Activated T-cell treated with anti-CD3 and anti-CD28 coated beads, Interleukin-2, amount 50 U/mL, for 48 hours (primary cell): ENCODE measurements around the gene SALL1.

Experiments
- DNase-seq, 2 experiments: peaks; one replicate each; pipeline ENCODE4 v3.0.0-alpha.2; 2020

The SALL1 gene

DNA sequence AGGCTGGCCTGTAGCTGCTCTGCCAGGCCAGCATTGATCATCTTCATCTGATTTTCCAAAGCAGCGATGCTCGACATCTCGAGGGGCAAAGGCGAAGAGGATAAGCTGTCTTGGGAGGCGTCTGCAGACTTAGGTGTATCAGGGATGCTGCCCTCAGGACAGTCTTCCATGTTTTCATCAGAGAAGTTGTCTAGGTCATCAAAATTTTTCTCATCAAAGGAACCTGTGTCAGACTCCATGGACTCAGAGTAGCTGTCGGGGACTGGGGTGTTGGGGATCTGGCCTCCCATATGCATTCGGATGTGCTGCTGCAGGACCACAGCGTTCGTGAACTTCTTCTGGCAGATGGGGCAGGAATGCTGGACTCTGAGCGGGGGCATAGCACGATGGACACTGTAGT, 11.5 kb downstream of the SALL1 start:
- DNase-seq: no peak

DNA sequence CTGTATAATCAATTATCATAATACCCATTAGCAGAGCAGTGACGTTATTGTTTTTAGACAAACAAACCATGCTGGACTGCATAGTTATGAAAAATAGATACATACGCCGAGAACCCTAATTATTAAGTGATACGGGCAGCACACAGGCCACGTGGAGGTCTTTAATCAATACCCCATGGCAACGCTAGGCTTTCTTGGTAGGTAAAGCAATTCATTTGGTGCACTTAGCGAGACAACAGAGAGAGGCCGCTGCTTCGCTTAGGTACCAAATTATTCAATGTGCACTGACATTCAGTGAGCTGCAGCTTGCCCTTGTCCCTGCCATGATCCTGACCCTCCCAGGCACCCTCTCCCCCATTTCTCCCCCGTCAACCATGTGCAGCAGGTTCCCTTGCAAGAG, 12.9 kb downstream of the SALL1 start:
- DNase-seq: no peak

DNA sequence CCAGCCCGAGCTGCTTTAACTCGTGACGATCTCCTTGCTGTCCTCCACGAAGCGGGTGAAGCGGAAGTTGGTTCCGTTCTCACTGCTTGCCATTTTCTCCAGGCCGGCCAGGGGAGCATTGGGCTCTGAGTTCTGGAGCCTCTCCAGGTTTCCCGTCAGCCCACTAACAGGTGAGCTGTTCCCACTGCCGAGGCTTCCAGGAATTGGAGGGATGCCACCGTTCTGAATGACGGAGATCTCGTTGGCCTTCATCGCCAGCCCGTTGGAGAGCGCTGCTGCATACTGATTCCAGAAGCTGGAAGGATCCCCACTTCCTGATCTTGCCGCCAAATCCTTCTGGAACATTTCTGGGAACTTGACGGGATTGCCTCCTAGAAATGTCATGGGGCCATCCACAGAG, 14.0 kb downstream of the SALL1 start:
- DNase-seq: no peak

DNA sequence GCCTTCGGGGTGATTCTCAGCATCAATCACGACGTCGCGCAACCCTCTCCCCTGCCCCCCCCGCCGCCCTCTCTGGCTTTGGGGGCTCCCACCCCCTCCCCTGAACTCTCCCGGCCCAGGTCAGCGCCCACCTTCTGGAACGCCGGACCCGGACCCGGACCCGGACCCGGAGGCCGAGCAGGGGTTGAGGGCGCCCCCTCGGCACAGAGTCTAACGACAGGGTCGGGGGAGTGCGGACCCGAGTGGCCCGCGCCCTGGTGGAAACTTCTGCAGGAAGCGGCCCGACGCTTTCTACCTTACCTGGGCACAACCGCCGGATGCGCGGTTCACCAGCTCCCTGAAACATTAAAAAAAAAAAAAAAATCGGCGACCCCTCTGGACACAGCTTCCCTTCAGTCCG, 16.2 kb downstream of the SALL1 start:
- no peak for DNase-seq

DNA sequence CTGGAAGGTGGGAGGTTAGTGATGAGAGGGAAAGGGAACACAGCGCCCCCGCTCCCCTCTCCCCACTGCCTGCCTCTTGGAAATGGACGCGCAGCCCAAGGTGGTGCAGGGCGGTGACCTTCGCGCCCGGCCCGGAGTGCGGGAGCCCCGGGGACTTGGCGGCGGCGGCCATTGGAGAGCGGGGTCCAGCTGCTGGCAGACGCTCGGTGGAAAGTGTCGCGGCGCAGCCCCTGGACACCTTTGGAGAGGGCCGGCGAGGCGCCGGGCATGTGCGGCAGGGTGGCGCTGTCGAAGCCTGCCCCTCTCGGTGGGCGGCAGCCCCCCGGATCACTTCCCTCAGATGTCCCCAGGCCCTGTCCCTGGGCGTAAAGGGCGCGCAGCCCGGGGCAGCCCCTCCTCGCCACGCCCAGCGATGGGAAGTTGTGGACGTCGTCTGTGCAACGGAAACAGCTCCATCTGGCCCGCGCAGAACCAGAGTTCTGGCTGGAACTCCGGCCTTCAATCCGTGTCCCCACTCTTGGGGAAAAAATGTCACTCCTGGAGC, 16.7 kb downstream of the SALL1 start:
- no peak for DNase-seq

DNA sequence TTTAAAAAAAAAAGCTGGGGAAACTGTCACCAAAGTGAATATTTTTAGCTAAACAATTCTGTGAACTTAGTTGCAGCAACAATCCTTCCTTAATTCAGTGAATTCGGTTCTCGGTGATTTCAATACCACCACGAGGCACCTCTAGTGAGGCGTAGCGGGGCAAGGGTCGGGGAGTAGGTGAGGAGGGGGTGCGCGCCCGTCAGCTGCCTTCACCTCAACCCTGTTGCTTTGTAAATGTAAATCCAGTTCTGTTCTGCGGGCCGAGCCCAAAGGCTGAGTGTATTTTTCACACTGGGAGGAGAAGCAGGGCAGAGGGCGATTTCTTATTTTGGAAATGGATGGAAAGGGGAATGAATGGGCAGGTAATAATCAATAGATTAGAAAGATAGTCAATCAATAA, 17.4 kb downstream of the SALL1 start:
- DNase-seq: no peak

DNA sequence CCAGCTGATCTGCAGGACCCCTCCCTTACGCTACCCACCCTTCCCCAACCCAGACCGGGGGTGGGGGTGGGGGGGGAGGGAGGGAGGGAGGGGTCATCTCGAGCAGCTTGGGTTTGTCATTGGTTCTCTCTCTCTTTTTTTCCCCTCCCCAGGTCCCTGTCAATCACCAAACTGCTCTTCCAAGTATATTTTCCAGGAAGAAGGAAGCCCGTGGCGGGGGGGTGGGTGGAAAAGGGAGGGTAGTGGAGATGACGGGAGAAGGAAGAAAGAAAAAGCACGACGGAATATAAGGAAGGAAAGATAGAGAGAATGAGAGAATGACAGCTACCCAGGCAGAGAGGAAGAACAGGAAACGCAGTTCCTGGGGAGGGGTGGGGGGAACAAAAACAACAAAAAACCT, 17.9 kb downstream of the SALL1 start:
- no peak for DNase-seq

DNA sequence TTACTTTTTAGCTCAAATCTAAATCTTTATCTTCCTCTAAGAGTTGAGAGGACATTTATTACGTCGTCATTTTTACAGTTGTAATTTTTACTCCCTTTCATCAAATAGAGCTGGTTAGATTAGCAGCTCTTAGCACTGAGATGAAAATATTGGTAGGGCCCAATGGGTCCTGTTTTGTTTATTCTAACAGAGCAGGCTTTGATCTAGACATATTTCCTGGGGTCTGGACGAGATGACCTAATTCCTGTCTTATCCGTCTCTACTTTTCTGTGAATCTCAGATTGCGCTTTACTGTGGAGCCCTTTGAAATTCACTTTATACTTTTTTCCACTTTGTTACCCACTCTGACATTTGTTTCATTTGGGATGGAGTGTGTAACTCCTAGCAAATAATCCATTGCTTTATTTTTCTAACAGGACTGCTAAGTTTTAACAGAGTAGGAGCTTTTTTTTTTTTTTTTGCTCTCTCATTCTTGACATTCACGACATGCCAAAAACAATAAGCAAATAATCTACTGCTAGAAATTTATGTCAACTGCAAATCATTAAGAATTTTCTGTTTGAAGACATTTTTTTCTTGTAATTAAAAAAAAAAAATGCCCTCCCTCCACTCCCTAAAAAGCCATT, 18.5 kb downstream of the SALL1 start:
- DNase-seq: no peak

DNA sequence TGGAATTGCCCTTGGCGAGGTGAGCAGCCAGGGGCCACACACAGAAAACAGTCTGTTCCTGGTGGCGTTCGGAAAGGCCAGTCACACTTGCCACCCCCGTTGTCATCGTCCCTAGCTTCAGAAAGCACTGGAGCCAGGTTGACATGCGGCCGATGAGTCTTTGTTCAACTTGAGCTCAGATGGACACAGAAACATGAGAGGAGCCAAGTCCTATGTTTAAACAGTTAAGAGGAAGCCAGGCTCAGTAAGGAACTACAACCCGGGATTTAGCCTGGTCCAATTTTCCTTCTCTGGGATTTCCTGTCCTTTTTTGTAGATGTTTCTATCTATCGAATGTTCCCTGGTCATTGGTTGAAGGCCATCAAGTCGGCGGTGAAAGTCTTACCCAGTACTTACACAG, 19.5 kb downstream of the SALL1 start:
- DNase-seq: no peak

DNA sequence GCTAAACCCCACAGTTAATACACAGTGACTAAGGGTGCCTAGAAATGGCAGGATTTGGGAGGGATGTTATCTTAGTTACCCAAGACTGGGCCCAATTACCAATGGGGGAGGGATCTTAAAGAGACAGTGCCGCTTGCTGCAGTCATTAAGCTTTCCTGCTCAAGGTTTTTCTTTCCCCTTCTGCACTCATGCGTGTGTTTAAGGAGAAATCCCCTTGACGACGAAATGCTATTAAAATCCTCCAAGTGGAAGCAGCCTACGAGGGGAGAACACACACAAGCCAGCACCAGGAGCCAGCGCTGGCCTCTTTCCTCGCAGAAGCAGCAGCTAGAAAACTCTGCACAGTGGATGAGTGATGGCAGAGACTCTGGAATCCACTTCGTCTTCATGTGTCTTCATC, 22.0 kb downstream of the SALL1 start:
- DNase-seq: no peak

DNA sequence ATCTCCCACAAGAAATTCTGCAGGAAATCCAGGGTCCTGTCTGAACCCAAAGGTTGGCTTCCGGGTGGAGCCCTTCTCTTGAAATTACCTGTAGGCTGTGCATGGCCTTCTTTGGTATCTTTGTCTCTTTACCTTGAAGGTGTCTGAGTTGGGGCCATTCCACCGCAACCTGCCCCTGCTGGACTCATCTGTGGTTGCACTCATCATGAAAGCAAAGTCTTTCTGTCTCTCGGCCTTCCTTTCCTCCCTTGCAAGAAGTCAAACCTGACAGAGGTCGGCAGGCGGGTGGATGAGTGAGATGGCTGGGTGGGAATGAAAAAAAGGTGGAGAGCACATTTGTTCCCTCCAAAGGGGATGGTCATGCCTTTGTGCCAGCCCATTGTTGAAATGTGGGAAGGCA, 25.1 kb downstream of the SALL1 start:
- DNase-seq: no peak

DNA sequence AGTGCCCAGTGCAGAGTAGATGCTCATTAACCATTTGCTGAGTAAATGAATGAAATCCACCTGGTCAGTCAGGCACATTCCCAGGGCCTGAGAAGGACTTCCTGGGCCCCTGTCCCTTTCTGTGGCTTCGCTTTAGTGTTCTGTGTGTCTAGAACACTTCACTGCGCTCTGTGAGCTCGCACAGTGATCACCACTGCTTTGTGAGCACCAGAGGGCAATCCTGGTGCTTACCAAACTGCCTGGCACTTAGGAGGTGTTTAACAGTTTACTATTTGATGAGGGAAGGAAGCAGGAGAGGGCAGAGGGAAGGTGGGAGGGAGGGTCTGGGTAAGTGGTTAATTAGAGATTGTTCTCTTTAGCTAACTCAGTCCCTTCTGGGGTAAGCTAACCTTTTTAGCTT, 26.2 kb downstream of the SALL1 start:
- no peak for DNase-seq

DNA sequence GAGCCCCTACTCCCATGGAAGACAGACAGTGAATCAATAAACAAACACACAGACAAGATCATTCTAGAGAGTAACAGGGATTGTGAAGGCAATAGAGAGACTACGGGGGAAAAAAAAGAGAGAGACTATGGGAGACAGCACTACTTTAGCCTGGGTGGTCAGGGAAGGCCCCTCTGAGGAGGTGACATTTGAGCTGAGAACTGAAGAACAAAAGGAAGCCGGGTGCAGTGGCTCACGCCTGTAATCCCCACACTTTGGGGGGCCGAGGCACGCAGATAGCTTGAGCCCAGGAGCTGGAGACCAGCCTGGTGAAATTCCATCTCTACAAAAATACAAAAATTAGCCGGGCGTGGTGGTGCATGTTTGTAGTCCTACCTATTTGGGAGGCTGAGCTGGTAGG, 29.2 kb downstream of the SALL1 start:
- no peak for DNase-seq

DNA sequence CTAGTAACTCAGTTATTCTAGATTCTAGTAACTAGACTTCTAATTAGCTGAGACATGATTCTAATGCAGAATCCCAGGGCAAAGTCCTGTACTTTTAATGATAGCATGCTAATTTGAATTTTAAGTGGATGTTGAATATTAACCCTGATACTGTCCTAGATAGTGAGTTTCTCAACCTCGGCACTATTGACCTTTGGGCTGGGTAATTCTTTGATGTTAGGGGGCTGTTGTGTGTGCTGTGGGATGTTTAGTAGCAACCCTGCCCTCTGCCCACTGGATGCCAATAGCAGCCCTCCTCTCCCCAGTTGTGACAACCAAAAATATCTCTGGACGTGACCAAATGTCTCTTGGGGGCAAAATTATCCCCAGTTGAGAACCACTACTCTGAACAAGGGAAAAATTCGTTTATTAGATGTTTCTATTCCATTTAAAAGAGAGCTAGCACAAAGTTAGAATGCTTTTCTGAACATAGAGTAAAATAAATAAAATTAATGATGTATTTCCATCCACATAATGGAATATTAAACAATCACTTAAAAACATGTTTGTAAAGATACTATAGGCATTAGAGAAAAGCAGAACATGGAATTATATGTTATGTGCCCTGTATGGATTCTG, 30.2 kb downstream of the SALL1 start:
- DNase-seq: no peak

DNA sequence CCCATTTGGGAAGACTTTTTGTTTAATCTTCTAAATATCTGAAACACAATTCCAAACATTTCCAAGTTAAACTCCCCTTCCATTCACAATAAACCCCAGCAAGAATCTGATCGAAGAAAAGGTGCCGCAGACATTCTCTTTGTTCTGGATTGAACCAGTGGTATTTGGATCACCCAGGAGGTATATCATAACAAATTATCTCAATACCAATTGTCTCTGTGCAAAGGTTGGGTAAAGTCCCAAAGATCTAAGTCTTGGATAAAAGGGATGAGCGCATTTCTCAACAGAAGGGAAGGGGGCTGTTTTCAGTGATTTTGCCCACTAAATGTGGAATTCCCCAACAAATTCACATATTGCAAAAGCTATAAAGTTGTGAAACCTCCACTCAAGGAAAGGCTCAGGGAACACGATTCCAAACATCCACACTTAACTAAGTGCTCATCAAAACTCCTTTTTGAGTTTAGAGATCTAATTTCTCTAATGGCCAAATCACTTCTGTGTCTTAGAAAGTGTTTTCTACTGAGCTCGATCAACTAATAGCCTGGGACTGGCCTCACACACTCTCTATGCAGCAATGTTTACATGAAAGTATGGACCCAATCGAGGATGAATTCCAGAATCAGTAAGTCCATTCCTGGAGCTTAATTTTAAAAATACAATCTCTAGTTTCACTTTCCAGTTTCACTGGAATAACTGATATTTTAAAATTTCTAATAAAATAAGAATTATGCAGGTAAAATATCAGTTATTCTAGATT, 30.9 kb downstream of the SALL1 start:
- DNase-seq: no peak

DNA sequence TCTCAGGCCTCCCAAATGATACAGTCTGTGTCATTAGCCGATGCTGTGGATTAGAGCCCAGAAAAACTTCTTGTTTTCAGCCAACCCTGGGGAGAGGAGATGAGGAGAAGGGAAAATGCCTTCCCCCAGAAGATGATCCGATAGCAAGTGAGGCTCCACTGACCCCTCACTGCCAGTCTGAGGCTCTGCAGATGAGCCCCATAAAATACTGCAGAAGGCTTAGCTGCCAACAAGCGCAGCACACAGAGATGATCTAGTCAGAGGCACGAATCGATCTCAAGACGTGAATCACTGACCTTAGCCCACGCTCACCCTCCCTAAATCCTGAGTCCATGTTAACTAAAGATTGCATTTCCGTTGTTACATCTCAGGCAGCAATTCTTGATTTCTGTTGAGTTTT, 31.5 kb downstream of the SALL1 start:
- DNase-seq: no peak

DNA sequence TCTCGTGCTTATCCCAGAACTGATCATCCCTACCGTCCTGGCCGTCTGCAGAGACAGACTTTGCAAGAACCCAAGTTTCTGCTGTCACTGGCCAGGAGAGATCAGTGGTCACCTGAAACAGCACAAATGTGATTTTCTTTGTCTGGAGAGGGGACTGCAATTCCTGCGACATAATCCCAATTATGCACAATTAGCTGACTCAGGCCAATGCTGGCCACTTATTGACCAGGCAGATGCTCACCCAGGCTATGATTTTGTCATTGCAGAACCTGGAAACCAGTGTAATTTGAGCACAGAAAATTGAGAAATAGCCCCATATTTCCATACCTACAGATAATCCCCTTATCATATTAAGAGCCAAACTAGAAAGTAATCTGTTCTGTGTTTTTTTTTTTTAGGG, 34.7 kb downstream of the SALL1 start:
- DNase-seq: no peak

DNA sequence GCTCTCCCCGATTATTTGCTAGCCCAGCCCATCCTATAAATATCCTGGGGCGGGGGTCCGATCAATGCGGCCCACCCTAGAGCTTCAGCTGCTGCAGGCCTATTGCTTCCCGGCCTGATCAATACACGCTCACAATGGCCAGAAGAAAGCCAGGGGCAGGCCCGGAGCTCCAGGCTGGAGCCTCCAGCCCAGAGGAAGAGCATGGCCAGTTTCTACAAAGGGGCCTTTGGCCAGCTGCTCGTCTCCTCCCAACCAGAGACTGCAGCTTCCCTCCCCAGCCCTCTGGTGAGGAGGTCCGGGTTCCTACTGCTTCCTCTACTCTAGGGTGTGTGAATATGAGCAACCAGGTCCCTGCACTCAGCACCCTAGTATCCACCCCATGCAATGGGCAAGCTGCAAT, 36.7 kb downstream of the SALL1 start:
- no peak for DNase-seq

DNA sequence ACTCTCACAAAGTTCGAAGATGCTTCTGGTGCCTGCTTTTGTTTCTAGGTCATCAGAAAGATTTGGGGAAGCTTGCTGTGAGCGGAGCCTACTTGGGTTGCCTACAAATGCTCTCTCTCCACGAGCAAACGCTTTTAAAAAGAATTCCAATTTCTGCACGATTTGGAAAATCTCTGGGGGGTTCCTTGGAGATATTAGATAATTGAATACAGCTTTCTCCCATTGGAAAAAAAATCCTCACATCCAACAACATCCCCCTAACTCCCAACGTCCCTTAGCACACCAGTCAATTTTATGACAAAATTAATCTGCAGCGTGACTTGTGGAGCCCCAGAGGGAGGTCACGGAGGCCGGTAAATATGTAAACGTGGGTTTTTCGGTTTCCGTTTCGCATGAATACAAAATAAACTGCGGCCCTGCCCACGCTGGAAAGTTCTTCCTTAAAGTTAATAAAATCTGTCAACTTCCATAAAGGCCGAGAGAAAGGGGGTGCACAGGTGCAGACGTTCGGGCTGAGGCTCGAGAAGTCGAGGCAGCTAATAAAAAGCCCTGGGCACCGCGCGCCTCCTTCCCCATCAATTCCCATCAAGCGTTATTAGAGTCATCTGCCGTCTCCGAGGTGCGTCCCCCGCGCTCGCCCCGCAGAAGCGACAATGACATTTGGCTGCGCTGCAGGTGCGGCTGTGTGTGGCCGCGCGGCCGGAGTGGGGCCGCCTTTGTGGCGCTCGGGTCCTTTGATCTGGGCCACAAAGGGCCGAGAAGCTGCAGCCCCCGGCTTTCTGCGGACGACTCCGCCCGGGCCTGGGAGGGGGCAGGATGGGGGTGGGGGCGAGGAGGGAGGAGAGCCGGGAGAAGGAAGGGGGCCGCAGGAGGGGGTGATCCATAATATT, 37.6 kb downstream of the SALL1 start:
- DNase-seq: no peak

DNA sequence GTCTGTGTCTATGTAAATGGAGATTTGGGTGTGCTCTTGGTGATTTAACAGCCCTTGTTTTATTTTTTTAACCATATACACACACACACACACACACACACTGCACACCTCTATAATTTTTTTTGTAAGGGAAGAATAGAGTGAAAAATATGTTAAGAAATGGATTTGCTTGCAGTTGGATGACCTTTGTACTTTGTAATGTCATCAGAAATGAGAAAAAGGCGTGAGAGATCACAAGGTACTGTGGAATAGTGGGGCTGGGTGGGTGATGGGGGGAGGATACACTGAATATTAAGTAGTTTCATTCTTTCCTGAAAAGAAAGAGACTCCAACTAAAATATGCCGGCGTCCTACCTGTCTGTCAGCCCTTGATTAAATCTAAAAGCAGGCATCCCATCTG, 38.7 kb downstream of the SALL1 start:
- DNase-seq: no peak

DNA sequence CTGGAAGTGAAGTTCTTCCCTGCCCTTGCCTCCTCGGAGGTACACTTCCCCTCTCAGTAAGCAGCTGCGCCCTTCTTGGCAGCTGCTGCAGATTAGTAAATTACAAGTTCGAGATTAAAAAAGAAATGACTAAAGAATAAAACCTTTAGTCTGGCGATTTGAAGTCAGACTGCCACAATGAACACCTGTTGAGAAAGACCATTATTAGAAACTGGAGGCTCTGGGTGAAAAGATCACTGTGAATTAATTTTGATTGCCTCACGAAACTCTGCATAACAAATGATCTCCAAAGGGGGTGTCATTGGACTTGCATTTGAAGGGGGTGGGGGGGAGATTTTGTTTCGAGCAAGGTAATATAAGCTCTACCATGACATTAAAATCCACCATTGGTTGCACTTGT, 39.3 kb downstream of the SALL1 start:
- DNase-seq: no peak

DNA sequence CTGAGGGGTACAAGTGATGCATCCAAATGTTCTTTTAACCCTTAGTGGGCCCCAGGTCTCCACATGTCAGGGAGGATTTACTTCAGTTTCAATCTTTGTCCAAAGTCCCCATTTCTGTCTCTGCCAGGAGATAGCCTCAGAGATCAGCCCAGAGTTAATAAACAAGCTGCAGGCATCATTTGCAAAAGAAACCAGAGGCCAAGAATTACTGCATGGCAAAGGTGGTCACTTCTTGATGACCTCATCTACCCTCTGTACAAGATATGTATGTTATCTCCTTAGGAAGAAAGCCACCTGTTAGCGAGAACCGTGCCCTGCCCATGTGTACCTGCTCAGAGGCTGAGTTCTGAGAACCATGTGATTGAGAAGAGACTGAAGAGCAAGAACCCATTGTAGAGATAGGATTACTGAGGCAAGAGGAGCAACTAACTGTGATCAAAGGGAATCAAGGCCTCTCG, 40.3 kb downstream of the SALL1 start:
- DNase-seq: no peak

DNA sequence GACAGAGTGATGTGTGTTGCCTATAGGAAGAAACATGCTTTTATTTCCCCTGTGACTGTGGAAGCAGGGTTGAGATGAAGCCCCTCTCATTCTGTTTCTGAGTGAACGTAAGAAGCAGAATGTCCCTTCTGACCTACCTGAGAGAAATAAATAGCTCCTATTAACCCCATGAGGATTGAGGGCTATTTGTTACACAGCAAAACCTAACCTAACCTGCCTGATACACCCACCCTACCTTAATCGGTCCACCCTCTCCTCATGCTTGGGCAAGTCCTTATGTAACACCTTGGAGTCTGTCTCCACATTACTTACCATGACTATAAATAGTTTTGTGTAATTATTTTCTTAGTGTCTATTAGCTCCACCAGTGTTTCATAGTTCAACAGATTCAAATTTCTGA, 41.9 kb downstream of the SALL1 start:
- no peak for DNase-seq
